MCF 10A (cell line): ENCODE results near the gene PFDN1. TPM values are rescaled to one million over a fixed set of nuclear protein-coding genes. Genes with fewer than 3 reads are reported as not detected.
"Not testable (repeated sequence)": the region's sequence is repeated elsewhere in the genome, so short reads cannot be mapped to it uniquely, and the experiment has no call there.

ENCODE experiments used
- BruUV-seq: library from RNA; stranded (reverse); fragments of 400-500 nt; replicated peaks from 2 replicates; lab custom pipeline; 2021; lab: Mats Ljungman, UMichigan
- CTCF ChIA-PET: fragments of 300-600 bp; sonication (Branson Sonifier 250); formaldehyde crosslinking; extraction: SDS; loops from one replicate; lab custom pipeline; 2021; ENCODE audit warnings: antibody characterized with exemption, inconsistent platforms; lab: Yijun Ruan, JAX
- POLR2A ChIA-PET: fragments of 300-600, 350-650 bp; sonication (Branson Sonifier 250); formaldehyde crosslinking; extraction: SDS; loops from one replicate; lab custom pipeline; 2020; ENCODE audit warnings: antibody characterized with exemption, inconsistent platforms; lab: Yijun Ruan, JAX
- DNase-seq: peaks from one replicate; pipeline ENCODE4 v3.0.0-alpha.2; 2018; ENCODE audit not compliant: unreplicated experiment
- H3K27ac Mint-ChIP-seq: one replicate; pipeline ENCODE4 v1.8.0; 2022; ENCODE audit warnings: mild to moderate bottlenecking, low read depth, mixed read lengths; ENCODE audit not compliant: unreplicated experiment
- H3K27me3 Mint-ChIP-seq: one replicate; pipeline ENCODE4 v1.8.0; 2022; ENCODE audit warnings: mixed read lengths; ENCODE audit not compliant: insufficient read depth, unreplicated experiment
- H3K36me3 Mint-ChIP-seq: one replicate; pipeline ENCODE4 v1.8.0; 2022; ENCODE audit warnings: mild to moderate bottlenecking, moderate library complexity, mixed read lengths; ENCODE audit not compliant: insufficient read depth, unreplicated experiment
- H3K4me1 Mint-ChIP-seq: one replicate; pipeline ENCODE4 v1.8.0; 2022; ENCODE audit warnings: mixed read lengths; ENCODE audit not compliant: insufficient read depth, unreplicated experiment
- H3K4me3 Mint-ChIP-seq: one replicate; pipeline ENCODE4 v1.8.0; 2022; ENCODE audit warnings: mild to moderate bottlenecking, moderate library complexity, mixed read lengths; ENCODE audit not compliant: unreplicated experiment
- H3K9me3 Mint-ChIP-seq: one replicate; pipeline ENCODE4 v1.8.0; 2022; ENCODE audit warnings: mixed read lengths; ENCODE audit not compliant: unreplicated experiment
- intact Hi-C: fragments of 100-400 bp; cut with micrococcal nuclease; formaldehyde crosslinking; loops from 2 replicates; pipeline ENCODE4 v1.14.1; 2022
- total RNA-seq: library from RNA; stranded (reverse); gene quantifications from 2 replicates; pipeline ENCODE4 v1.2.3, GENCODE V29; 2022
- TF ChIP-seq, protein P1 (sequence below): fragments of 200-600 bp; IDR thresholded peaks from one replicate; pipeline ENCODE4 v1.8.0; 2022; ENCODE audit warnings: antibody characterized with exemption, mild to moderate bottlenecking; ENCODE audit not compliant: unreplicated experiment

The PFDN1 gene
- total RNA-seq, 1 experiment from 2014 or later = 94.7 TPM

DNA sequence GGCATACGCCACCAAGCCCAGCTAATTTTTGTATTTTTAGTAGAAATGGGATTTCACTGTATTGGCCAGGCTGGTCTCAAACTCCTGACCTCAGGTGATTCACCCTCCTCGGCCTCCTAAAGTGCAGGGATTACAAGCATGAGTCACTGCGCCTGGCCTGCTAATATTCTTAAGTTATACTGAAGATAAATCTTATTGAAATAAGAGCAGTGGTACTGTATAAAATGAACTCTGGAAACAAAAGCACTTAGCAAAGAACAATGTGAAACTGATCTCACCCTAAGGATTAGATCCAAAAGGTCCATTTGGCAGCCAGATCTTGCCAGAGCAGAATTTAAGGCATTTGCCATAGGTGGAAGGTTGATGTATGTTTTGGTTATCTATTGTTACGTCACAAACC is 100.8 kb downstream of the PFDN1 start:
- TF ChIP-seq, protein P1, sequence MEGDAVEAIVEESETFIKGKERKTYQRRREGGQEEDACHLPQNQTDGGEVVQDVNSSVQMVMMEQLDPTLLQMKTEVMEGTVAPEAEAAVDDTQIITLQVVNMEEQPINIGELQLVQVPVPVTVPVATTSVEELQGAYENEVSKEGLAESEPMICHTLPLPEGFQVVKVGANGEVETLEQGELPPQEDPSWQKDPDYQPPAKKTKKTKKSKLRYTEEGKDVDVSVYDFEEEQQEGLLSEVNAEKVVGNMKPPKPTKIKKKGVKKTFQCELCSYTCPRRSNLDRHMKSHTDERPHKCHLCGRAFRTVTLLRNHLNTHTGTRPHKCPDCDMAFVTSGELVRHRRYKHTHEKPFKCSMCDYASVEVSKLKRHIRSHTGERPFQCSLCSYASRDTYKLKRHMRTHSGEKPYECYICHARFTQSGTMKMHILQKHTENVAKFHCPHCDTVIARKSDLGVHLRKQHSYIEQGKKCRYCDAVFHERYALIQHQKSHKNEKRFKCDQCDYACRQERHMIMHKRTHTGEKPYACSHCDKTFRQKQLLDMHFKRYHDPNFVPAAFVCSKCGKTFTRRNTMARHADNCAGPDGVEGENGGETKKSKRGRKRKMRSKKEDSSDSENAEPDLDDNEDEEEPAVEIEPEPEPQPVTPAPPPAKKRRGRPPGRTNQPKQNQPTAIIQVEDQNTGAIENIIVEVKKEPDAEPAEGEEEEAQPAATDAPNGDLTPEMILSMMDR = no peak
- intact Hi-C loops = no loop called here
- Mint-ChIP-seq H3K4me3 (no peak overlapping the region), H3K4me1 (no peaks in the 10 kb centered on the region), H3K36me3 (peaks cover 9% of the 10 kb centered on the region), H3K27ac (no peak overlapping the region), H3K9me3 (no peaks in the 10 kb centered on the region), H3K27me3 (no peaks in the 10 kb centered on the region)
- peak; percentile 20 for DNase-seq
- CTCF ChIA-PET = interaction anchor here (0.7 to 1.7 kb wide), 2 partner anchors 97 to 150 kb away, joined by 4 to 5 read pairs; no protein-coding TSS in a partner anchor
- POLR2A ChIA-PET = no interaction called here
- no TSS peak for BruUV-seq

DNA sequence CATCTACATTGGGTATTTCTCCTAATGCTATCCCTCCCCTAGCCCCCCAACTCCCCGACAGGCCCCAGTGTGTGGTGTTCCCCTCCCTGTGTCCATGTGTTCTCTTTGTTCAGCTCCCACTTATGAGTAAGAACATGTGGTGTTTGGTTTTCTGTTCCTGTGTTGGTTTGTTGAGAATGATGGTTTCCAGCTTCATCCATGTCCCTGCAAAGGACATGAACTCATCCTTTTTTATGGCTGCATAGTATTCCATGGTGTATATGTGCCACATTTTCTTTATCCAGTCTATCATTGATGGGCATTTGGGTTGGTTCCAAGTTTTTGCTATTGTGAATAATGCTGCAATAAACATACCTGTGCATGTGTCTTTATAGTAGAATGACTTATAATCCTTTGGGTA is 104.0 kb downstream of the PFDN1 start:
- H3K27me3 Mint-ChIP-seq, intact Hi-C loops, H3K9me3 Mint-ChIP-seq, POLR2A ChIA-PET, CTCF ChIA-PET, H3K27ac Mint-ChIP-seq, H3K4me3 Mint-ChIP-seq, H3K4me1 Mint-ChIP-seq, BruUV-seq, H3K36me3 Mint-ChIP-seq, DNase-seq: not testable (repeated sequence)

DNA sequence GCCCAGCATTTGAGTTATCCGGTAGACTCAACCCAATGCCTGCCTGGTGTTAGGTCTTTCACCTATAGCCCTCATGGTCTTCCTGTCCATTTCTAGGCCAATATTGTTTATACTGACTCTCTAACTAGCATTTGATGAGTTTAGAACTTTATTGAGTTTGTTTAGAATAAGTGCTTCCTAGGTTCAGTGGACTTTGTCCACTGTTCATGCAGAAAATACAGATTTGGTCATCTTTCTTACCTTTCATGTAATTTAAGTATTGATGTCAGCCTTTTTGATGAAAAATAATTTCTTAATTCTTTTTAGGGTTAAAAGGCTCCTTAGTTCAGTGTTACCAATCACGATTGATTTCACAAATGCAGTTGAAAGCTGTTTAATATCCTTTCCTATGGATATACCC is 105.9 kb downstream of the PFDN1 start:
- no peaks in the 10 kb centered on the region for H3K9me3 Mint-ChIP-seq
- no peak for DNase-seq
- BruUV-seq = no TSS peak
- intact Hi-C loops = no loop called here
- H3K27me3 Mint-ChIP-seq = no peaks in the 10 kb centered on the region
- ChIA-PET POLR2A (interaction anchor here (1.4 to 1.7 kb wide), 4 partner anchors 10 to 39 kb away, joined by 3 to 4 read pairs (median 3); no protein-coding TSS in a partner anchor), CTCF (interaction anchor here (0.6 to 1.0 kb wide), 3 partner anchors 10 to 32 kb away, joined by 3 to 5 read pairs (median 4); no protein-coding TSS in a partner anchor)
- no peak overlapping the region for H3K27ac Mint-ChIP-seq
- TF ChIP-seq, protein P1 = no peak
- H3K36me3 Mint-ChIP-seq = peaks cover 9% of the 10 kb centered on the region
- no peaks in the 10 kb centered on the region for H3K4me1 Mint-ChIP-seq
- no peak overlapping the region for H3K4me3 Mint-ChIP-seq

DNA sequence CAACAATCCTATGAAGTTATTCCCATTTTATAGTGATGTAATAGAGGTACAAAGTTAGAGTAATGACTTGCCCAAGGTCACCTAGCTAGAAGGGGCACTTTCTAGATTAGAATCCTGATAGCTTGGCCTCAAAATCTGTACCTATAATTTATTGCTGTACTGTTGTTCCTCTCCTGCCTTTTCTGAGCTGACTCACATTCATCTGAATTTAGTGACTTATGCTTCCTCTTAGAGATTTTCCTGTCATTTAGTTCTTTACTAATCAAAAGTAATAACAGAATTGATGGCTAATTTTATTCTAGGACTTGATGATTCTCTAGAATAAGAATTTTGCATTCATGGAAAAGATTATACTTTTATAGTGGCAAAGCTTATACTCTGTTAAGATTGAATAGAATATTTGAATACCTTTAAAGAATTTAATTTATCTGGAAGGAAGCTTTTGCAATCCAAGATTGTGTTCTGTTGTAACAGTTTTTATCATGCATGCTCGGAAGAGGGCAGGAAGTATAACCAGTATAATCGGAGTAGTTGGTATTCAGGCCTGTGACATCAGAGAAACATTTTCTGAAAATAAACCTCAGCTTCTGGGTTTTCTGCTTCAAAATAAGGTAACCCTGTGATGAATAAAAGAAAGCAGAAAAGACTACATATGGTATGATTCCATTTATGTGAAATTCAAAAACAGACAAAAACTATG is 106.6 kb downstream of the PFDN1 start:
- no peak for DNase-seq
- POLR2A ChIA-PET = interaction anchor here (0.6 to 1.7 kb wide), 6 partner anchors 9 to 78 kb away, joined by 3 to 4 read pairs (median 3); no protein-coding TSS in a partner anchor
- Mint-ChIP-seq H3K4me1 (peaks cover under 1% of the 10 kb centered on the region), H3K4me3 (no peak overlapping the region), H3K27ac (no peak overlapping the region), H3K9me3 (no peaks in the 10 kb centered on the region), H3K27me3 (no peaks in the 10 kb centered on the region), H3K36me3 (peaks cover 9% of the 10 kb centered on the region)
- CTCF ChIA-PET = interaction anchor here (0.6 to 1.4 kb wide), 7 partner anchors 11 to 156 kb away, joined by 3 to 5 read pairs (median 3); no protein-coding TSS in a partner anchor
- TF ChIP-seq, protein P1 = no peak
- intact Hi-C loops = no loop called here
- BruUV-seq = TSS peak; percentile 20

Other genes starting within 250 kb of the PFDN1 start
- 20.1 and 24.6 TPM in 2 replicates for gene PURA, start 189.0 kb downstream of the PFDN1 start, total RNA-seq
- 7.5 and 8.3 TPM in 2 replicates for gene IGIP, start 177.2 kb downstream of the PFDN1 start, total RNA-seq
- 59.4 and 105 TPM in 2 replicates for gene CYSTM1, start 127.9 kb downstream of the PFDN1 start, total RNA-seq
- gene HBEGF, start 43.5 kb upstream of the PFDN1 start, total RNA-seq = 20.6 and 55.7 TPM in 2 replicates
- gene SLC4A9, start 57.1 kb upstream of the PFDN1 start, total RNA-seq = 0.37 TPM in 1 of 2 replicates, not detected in the other
- 142 and 146 TPM in 2 replicates for gene ANKHD1, start 98.7 kb upstream of the PFDN1 start, total RNA-seq
- 25.3 and 35.3 TPM in 2 replicates for gene EIF4EBP3, start 244.6 kb upstream of the PFDN1 start, total RNA-seq